Measurements from ENCODE around the gene ITIH5. TPM values are rescaled to one million over a fixed set of nuclear protein-coding genes. Genes with fewer than 3 reads are reported as not detected.

Gene ITIH5
- total RNA-seq, 2 experiments from 2014 or later: not detected

GRCh38 chr10:7689591-7689990 is 22.8 kb upstream of the ITIH5 start:
- BruUV-seq (replicated peaks): no TSS peak
- H3K4me1 ChIP-seq (ENCODE audit: insufficient read depth, low read length, poor library complexity, severe bottlenecking): no peaks in the 10 kb centered on the region
- POLR2A ChIA-PET: no interaction called here

DNA sequence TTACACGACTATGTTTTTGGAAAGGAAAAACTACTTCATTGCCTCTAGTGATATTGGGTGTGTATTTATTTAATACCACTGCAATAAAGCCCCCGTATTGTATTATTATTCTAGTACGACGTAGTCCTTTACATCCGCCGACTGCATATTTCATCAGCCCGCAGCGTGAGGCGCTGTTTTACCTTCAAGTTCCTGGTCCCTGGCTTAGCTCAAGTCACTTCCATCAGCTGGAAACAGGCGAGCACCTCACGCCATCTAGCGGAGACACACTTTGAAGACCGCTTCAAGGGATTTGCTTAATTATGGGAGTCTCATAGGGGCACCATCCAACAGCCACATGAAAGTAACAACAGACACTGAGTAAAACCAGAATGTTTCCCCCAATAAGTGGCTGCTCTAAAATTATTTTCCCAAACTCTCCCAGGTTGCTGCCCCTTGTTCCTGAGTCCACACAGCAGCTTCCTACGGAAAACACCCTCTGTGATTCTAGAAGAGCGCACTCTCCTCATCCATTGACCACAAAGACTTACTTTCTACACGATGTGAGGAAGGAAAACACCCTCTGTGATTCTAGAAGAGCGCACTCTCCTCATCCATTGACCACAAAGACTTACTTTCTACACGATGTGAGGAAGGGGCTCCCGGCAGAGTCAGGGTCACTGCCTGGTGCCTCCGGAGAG is 20.6 kb upstream of the ITIH5 start:
- ChIA-PET POLR2A (interaction anchor here (0.5 to 1.0 kb wide), 4 partner anchors 44 to 1069 kb away, joined by 3 to 4 read pairs (median 4); no protein-coding TSS in a partner anchor), CTCF (ENCODE audit: unreplicated experiment) (interaction anchor here (0.5 to 1.6 kb wide), 4 partner anchors 160 to 800 kb away, joined by 3 to 5 read pairs (median 4); no protein-coding TSS in a partner anchor)
- peak; percentile 91 for DNase-seq (ENCODE audit: low spot score)
- H3K36me3 ChIP-seq (ENCODE audit: insufficient read depth, low read length): no peaks in the 10 kb centered on the region
- no peaks in the 10 kb centered on the region for H4K20me1 ChIP-seq (ENCODE audit: insufficient read depth, low read length)
- H3K9me3 ChIP-seq (ENCODE audit: low read length): 0 out of 2 replicates have a peak, but pooled peaks cover 6% of the 10 kb centered on the region
- no TSS peak for BruUV-seq (replicated peaks)
- no peak overlapping the region for H3K4me3 ChIP-seq (ENCODE audit: low read depth, low read length, poor library complexity, severe bottlenecking)
- peak overlapping the region; percentile 55; the same call in 1 of the 2 replicates for H2AFZ ChIP-seq (ENCODE audit: low read length)
- no peaks in the 10 kb centered on the region for H3K9me2 ChIP-seq (ENCODE audit: insufficient read depth, low read length)
- no peaks in the 10 kb centered on the region for H3K4me1 ChIP-seq (ENCODE audit: insufficient read depth, low read length, poor library complexity, severe bottlenecking)
- 0 out of 2 replicates have a peak overlapping the region, but pooled peaks have one; percentile 16 for H3K4me2 ChIP-seq (ENCODE audit: low read length)
- H3K27ac ChIP-seq (ENCODE audit: low read depth, low read length, poor library complexity, severe bottlenecking): no peak overlapping the region
- no peaks in the 10 kb centered on the region for H3K79me2 ChIP-seq (ENCODE audit: insufficient read depth, low read depth, low read length)
- intact Hi-C loops (cut with micrococcal nuclease; ENCODE audit: unreplicated experiment): loop anchor here (1.0 to 5.0 kb wide), 3 partner anchors 162 to 427 kb away; no protein-coding TSS in a partner anchor
- TF ChIP-seq CTCF (conservative IDR thresholded peaks at IDR 0.05; ENCODE audit: low read length) (peak; percentile 100), EZH2phosphoT487 (IDR thresholded peaks at IDR 0.05; ENCODE audit: borderline replicate concordance, low read depth, low read length) (no peak)

More at GRCh38 chr10:7689591-7689990, 22.8 kb upstream of the ITIH5 start:
- CTCF ChIA-PET (ENCODE audit: unreplicated experiment): no interaction called here
- Histone ChIP-seq H3K4me3 (ENCODE audit: low read depth, low read length, poor library complexity, severe bottlenecking) (no peak overlapping the region), H3K4me2 (ENCODE audit: low read length) (no peak overlapping the region), H3K27ac (ENCODE audit: low read depth, low read length, poor library complexity, severe bottlenecking) (no peak overlapping the region), H3K9me2 (ENCODE audit: insufficient read depth, low read length) (no peaks in the 10 kb centered on the region), H4K20me1 (ENCODE audit: insufficient read depth, low read length) (no peaks in the 10 kb centered on the region), H3K36me3 (ENCODE audit: insufficient read depth, low read length) (no peaks in the 10 kb centered on the region), H2AFZ (ENCODE audit: low read length) (no peak overlapping the region), H3K79me2 (ENCODE audit: insufficient read depth, low read depth, low read length) (no peaks in the 10 kb centered on the region), H3K9me3 (ENCODE audit: low read length) (0 out of 2 replicates have a peak, but pooled peaks cover 11% of the 10 kb centered on the region)
- intact Hi-C loops (cut with micrococcal nuclease; ENCODE audit: unreplicated experiment): loop anchor here (5.0 kb wide), 1 partner anchor 267 kb away; no protein-coding TSS in a partner anchor
- TF ChIP-seq CTCF (conservative IDR thresholded peaks at IDR 0.05; ENCODE audit: low read length) (no peak), EZH2phosphoT487 (IDR thresholded peaks at IDR 0.05; ENCODE audit: borderline replicate concordance, low read depth, low read length) (no peak)
- DNase-seq (ENCODE audit: low spot score): no peak

Data from OCI-LY7 (cell line).